ENCODE measurements around the gene TSHZ2.
"Not testable (repeated sequence)": the region's sequence is repeated elsewhere in the genome, so short reads cannot be mapped to it uniquely, and the experiment has no call there.

Gene TSHZ2

DNA sequence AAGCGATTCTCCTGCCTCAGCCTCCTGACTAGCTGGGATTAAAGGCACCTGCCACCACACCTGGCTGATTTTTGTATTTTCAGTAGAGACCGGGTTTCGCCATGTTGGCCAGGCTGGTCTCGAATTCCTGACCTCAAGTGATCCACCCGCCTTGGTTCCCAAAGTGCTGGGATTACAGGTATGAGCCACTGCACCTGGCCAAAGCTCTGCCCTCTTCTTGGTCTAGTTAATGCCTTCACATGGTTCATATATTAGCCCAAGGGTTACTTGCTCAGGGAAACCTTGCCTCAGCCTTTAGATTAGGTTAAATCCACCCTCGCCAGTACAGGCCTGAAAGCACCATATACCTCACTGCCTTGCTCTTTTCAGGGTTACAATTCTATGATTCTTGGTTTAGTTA, 26.1 kb downstream of the TSHZ2 start:
- no peak for DNase-seq

DNA sequence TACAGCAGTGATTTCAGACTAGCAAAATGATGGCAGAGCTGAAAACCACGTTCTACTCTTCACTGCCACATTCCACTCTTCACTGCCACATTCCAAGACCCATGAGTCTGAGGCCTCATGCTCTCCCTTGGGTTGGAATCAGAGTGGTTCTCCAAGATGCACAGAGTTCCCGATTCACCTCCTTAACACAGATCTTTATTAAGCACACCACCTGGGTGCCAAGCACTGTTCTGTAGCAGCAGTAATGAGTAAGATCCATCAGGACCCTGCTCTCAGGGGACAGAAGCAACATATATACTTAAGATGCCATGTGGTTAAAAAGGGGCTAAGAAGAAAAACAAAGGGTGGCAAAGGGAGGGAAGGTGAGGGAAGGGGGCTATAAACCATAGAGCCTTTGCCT, 26.9 kb downstream of the TSHZ2 start:
- no peak for DNase-seq

GRCh38 chr20:53001498-53002301, 29.5 kb downstream of the TSHZ2 start:
- no peak for DNase-seq

GRCh38 chr20:53002786-53003185, 30.6 kb downstream of the TSHZ2 start:
- no peak for DNase-seq

DNA sequence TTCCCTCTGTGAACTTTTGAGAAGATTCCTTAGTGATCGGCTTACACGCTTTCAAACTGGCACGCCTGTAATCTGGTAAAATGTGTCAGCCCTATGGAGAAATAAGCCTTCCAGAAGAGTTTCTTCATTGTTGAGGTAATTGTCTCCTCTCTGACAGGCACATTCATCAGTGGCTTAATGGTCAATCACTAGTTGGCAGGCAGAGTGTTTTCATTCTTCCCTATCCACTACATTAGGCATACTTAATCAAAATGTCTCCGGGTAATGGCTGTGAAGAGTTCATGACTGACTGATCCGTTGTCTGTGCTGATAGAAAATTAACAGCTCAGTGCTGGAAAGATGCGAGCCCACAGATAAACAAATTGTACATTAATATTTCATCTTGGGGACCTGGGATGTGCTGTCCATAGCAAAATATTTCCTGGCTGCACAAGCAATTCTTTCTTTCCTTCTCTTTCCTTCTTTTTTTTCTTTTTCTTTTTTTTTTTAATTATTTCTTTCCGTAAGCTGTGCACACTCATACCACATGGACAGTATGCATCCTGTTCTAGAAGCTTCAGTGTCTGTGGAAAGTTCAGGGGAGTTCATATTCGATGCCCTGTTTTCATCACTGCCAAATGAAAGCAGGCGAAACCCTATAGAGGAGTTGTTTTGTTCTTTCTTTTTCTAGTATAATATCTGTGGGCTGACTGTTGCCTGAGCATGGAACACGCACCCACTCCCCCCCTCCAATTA, 31.4 kb downstream of the TSHZ2 start:
- DNase-seq: no peak

DNA sequence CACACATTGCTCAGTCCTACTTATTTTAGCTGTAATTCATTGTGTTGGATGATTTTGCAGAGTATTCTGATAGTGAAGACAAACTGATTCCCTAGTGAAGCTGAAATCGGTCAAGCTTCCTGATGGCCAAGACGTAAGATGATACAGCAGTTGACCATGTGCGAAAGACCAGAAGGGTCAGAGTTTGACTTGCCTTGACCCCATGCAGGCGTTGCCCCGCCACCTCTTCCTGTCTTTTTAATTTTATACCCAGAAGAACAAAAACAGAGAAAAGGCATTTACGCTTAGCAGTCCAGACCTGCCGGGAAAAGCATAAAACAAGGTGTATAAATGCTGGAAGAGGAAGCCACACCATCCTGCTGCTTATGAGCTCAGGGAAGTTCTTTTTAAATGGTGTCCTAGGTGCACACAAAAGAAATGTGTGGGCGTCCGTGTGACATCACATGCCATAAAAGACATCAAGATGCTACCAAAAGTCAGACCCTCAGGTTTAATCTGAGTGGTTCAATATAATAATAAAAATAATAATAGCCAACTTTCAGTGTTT, 32.2 kb downstream of the TSHZ2 start:
- DNase-seq: no peak

GRCh38 chr20:53009979-53010735, 38.0 kb downstream of the TSHZ2 start:
- no peak for DNase-seq

- no peak for DNase-seq
Observed at GRCh38 chr20:53011640-53012039, 39.5 kb downstream of the TSHZ2 start.

- DNase-seq: no peak
Observed at GRCh38 chr20:53013183-53013582, 41.0 kb downstream of the TSHZ2 start.

DNA sequence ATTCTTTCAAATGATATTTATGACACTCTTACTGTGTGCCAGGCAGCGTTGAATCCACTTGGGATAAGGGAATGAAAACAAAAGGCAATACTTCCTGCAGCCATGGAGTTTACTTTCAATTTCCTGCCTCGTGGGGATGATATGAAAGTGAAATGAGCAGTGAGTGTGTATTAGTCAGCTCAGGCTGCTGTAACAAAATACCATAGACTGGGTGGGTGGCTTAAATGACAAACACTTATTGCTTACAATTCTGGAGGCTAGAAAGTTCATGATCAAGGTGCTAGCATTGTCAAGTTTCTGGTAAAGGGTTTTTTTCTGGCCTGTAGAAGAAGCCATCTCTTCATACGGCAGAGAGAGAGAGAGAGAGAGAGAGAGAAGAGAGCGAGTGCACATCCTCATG, 41.7 kb downstream of the TSHZ2 start:
- no peak for DNase-seq

- DNase-seq: no peak
Observed at GRCh38 chr20:53016071-53016470, 43.9 kb downstream of the TSHZ2 start.

- no peak for DNase-seq
Observed at GRCh38 chr20:53016534-53017042, 44.4 kb downstream of the TSHZ2 start.

DNA sequence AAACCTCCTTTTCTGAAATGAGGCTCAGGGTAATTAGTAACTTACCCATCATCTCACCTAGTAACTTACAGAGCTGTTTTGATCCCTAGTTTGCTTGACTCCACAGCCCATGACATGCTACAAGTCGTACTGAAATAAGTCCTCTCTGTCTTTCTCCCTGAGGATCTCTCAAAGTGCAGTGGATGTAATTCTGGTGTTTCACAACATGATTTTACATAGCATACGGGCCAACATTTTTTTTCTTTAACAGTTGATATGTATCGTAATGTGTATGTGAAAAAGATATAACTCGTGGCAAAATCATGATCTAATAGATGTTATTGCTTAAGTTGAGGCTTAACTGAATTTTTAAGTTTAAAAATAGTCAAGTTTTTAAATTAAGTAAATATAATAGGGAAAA, 45.0 kb downstream of the TSHZ2 start:
- DNase-seq: no peak

GRCh38 chr20:53019464-53019863, 47.3 kb downstream of the TSHZ2 start:
- no peak for DNase-seq

- DNase-seq: no peak
Observed at GRCh38 chr20:53020376-53020775, 48.2 kb downstream of the TSHZ2 start.

GRCh38 chr20:53020834-53021233, 48.7 kb downstream of the TSHZ2 start:
- DNase-seq: no peak

GRCh38 chr20:53021934-53022333, 49.8 kb downstream of the TSHZ2 start:
- DNase-seq: no peak

DNA sequence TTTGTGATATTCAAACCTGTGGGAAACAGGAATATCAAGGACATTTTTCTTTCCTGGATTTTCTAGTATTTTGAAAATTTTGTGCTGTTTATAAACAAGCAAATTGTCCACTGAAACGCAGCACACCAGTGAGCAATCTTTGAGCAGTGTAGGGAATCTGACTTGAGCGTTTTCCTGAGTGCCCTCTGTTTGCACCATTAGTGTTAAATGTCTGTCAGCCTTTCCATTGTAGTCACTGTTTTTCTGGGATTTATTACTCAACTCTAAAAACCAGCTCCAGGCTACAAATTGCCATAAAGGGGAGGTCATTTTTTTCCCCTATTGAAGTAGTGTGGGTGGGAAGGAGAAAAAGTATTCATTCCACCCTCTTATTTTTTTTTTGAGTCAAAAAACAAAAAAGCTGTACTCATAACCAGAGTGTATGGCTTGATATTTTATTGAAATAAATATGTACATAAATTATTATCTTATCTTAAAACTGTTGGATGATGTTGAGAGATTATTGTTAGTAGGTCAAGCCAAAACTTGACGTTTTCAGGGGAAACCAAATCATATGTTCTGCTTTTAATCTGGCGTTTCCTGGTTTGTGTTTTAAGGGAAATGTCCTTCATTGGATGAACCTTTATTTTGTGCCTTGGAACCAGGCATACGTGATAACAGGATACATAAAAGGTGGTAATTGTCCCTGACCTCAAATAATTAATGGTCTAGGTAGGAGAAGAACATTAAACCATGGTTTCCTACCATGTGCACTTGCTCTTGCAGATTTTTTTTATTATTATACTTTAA, 51.8 kb downstream of the TSHZ2 start:
- no peak for DNase-seq

DNA sequence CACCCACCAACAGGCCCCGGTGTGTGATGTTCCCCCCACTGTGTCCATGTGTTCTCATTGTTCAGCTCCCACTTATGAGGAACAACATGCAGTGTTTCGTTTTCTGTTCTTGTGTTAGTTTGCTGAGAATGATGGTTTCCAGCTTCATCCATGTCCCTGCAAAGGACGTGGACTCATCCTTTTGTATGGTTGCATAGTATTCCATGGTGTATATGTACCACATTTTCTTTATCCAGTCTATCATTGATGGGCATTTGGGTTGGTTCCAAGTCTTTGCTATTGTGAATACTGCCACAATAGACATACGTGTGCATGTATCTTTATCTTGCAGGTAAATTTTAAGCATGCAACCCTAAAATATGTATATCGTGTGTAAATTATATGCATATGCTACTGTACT, 52.5 kb downstream of the TSHZ2 start:
- not testable (repeated sequence) for DNase-seq

GRCh38 chr20:53027089-53027488, 54.9 kb downstream of the TSHZ2 start:
- DNase-seq: no peak

- no peak for DNase-seq
Observed at GRCh38 chr20:53028337-53029007, 56.3 kb downstream of the TSHZ2 start.

DNA sequence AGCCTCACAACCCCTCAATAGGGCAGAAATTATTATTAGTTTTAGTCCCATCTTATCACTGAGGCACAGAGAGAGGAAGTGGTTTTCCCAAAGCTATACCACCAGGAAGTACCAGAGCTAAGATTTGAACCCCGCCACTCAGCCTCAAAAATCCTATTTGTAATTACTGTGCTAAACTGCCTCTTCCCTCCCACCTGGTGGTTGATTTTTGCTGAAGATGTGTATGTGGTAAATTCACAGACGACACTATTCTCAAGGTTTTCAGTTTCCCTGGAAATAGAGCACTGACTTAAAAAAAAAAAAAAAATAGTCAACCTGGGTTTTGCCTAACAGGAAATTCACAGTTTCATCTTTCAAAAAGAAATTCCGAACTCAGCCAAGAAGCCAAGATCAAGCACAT, 57.9 kb downstream of the TSHZ2 start:
- DNase-seq: no peak

Data from GDM1 (cell line).